ENCODE data around the gene PLA2G12A.
A peak's percentile ranks its signal among the peaks of the same experiment; 100 is the strongest.

PLA2G12A gene

DNA sequence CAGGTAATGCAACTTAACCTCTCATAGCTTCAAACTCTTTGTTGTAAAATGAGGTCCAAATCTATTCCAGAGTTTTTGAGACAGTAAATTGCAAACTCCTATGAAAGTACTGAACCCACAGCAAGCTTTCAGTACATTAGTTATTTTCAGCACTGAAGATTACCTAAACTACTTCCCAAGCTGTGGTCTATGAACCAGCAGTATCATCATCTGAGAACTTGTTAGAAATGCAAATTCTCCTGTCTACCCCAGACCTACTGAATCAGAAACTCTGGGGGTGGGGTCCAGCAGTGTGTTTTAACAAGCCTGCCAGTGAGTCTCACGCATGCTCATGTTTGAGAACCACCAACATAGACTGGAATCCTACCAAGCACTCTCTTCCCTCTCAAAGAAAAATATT, 20.9 kb downstream of the PLA2G12A start:
- no peak overlapping the region for H3K4me3 ChIP-seq (ENCODE audit: low read depth, low read length)
- TF ChIP-seq, protein P1, sequence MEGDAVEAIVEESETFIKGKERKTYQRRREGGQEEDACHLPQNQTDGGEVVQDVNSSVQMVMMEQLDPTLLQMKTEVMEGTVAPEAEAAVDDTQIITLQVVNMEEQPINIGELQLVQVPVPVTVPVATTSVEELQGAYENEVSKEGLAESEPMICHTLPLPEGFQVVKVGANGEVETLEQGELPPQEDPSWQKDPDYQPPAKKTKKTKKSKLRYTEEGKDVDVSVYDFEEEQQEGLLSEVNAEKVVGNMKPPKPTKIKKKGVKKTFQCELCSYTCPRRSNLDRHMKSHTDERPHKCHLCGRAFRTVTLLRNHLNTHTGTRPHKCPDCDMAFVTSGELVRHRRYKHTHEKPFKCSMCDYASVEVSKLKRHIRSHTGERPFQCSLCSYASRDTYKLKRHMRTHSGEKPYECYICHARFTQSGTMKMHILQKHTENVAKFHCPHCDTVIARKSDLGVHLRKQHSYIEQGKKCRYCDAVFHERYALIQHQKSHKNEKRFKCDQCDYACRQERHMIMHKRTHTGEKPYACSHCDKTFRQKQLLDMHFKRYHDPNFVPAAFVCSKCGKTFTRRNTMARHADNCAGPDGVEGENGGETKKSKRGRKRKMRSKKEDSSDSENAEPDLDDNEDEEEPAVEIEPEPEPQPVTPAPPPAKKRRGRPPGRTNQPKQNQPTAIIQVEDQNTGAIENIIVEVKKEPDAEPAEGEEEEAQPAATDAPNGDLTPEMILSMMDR (IDR thresholded peaks at IDR 0.05; ENCODE audit: borderline replicate concordance, insufficient read depth, low read depth, low read length): no peak

DNA sequence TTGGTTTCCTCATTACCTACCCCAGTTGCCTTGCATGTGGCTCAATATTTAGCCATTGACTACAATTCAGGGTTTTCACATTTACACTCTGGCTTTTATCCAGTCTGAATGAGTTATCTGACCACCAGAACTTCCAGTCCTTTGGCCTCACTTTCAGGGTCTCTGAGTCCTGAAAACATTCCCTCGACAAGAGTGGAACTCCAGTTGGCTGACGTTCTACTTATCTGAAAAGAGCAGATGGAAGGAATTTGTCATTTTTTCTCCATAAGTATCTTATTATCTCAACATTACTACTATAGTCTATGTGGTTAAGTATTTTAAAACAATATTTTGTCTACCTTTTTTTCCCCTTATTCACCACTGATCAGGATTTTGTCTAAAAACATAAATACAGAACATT, 21.4 kb downstream of the PLA2G12A start:
- TF ChIP-seq, protein P1 (IDR thresholded peaks at IDR 0.05; ENCODE audit: borderline replicate concordance, insufficient read depth, low read depth, low read length): no peak
- no peak overlapping the region for H3K4me3 ChIP-seq (ENCODE audit: low read depth, low read length)

DNA sequence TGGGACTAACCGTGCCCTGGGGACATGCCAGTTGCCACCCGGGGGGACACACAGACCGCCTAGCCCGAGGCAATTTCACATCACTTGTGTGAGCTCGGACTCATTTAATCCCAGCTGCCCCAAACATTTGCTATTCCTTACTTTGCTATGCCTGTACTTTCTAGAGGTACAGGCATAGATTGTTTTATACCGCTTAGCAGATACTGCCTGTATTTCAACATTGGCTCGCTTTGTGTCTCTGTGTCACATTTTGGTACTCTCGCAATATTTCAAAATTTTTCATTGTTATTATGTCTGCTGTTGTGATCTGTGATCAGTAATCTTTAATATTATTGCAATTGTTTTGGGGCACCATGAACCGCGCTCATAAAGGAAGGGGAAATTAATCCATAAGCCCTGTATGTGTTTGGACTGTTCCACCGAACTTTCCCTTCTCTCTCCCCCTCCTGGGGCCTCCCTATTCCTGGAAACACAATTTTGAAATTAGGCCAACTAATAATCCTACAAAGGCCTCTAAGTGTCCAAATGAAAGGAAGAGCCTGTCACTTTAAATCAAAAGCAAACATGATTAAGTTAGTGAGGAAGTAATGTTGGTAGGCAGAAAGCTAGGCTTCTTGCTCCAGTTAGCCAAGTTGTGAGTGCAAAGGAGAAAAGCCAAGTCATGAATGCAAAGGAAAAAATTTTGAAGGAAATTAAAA, 26.1 kb downstream of the PLA2G12A start:
- peak overlapping the region; percentile 91 for H3K4me3 ChIP-seq (ENCODE audit: low read depth, low read length)
- TF ChIP-seq, protein P1 (IDR thresholded peaks at IDR 0.05; ENCODE audit: borderline replicate concordance, insufficient read depth, low read depth, low read length): no peak

DNA sequence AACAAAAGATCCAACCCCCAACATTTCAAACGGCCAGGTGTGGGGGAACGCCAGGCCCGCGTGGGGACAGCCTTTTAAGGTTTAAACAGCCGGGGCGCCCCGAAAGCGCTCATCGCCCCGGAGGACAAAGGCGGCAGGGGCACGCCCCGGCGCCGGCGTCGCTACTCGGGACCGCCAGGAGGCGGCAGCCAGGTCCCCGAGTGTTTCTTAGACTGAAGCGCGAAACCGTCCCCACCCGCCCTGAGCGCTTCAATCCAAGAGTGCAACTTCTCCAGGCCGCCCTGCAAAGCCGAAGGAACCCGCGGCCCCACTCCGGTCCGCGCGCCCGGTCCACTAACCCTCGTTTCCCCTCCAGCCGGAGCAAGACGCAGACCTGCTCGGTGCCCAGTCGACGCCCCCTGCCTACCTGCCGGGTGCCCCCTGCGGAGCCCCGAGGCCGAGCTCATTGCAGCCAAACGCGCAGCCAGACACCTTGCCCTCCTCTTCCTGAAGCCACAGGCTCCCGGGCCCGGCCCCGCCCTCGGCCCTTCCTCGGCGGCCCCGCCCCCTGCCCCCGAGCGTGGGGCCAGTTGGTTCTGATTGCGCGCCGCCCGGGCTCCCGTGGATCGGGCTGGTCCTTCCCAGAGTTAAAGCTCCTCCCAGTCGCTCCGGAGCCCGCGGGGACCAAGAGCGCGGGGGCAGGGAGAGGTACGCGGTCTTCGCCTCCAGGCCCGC, 26.8 kb downstream of the PLA2G12A start, which contains the start of gene CASP6:
TSS of gene CASP6 (minus strand) at position 496 of the 714 bp plus-strand sequence. CDS start at position 446, 50 bp downstream.
- peak within 1 kb of the TSS; percentile 91 for H3K4me3 ChIP-seq (ENCODE audit: low read depth, low read length)

DNA sequence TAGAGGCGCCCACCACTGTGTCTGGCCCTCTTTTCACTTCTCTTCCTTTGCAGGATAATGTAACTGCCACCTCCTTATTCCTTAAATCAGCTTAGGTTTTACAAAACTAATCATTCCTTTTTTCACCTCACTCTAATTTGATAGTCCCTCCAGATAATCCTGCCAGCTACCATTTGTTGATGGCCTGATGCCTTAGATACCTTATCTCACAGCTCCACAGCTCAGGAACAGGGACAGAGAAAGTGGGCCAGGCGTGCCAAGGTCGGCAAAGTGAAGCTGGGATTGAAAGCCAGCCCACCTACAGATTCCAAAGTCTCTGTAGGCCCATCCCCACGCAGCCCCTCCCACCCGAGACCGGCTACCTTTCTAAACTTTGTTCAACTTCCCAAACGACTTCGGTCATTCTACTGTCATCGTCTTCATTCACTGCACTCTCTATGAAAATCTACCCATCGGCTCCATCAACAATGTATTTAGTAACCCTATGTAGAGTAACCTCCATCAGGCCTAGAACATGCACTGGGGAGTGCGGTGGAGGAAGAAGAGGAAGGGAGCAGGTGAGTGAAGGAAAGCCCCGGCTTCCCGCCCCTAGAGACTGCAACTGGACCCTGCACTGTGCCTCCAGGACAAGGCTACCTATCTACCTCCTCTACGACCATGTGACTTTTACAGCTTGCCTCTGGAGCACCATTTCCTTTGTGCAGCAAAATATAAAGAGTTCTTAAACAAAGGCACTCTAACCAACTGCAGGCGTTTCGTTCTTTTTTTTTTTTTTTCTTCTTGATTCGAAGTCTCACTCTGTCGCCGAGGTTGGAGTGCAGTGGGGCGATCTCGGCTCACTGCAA, 28.1 kb downstream of the PLA2G12A start:
- H3K4me3 ChIP-seq (ENCODE audit: low read depth, low read length): peak overlapping the region; percentile 91
- TF ChIP-seq, protein P1 (IDR thresholded peaks at IDR 0.05; ENCODE audit: borderline replicate concordance, insufficient read depth, low read depth, low read length): no peak

More for the DNA sequence above, 26.8 kb downstream of the PLA2G12A start, which contains the start of gene CASP6:
- TF ChIP-seq, protein P1 (IDR thresholded peaks at IDR 0.05; ENCODE audit: borderline replicate concordance, insufficient read depth, low read depth, low read length): peak; percentile 77

DNA sequence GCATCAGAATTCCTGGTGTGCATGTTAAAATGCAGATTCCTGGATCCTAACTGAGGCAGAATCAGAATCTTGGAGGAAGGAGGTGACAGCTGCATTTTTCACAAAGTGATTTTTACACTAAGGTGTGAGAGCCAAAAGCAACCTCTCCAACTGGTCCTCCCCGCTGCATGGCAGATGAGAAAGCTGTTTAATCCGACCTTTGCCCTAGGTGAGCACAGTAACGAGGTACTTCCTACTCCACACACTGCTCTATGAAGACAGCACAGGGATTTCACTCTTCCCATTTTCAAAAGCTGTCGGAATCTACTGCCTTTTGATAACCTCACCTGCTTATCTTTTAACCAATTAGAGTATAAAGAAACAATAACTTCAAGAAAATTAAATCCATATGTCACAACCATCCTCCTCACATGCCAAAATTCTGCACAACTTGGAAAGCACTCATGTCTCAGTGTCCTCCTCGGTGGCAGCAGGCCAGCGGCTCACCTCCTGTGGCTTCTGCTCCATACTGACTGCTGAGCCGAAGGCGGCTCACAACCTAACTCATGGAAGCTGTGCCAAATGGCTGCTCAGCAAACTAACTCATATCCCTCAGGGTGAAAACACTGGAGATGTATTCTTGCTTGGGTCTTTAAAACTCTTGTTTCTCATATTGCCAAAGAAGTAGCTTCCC, 30.2 kb downstream of the PLA2G12A start:
- H3K4me3 ChIP-seq (ENCODE audit: low read depth, low read length): no peak overlapping the region
- TF ChIP-seq, protein P1 (IDR thresholded peaks at IDR 0.05; ENCODE audit: borderline replicate concordance, insufficient read depth, low read depth, low read length): no peak
